Measurements from ENCODE around the gene NLRP7. TPM values are rescaled to one million over a fixed set of nuclear protein-coding genes. Genes with fewer than 3 reads are reported as not detected.
"Not testable (repeated sequence)": the region's sequence is repeated elsewhere in the genome, so short reads cannot be mapped to it uniquely, and the experiment has no call there.

The NLRP7 gene
- polyA plus RNA-seq, 1 experiment: not detected

- TF ChIP-seq CTCF (IDR thresholded peaks at IDR 0.05; ENCODE audit: low read depth, low read length): no peak
- DNase-seq (ENCODE audit: low read depth, low spot score): no peak
- ChIA-PET CTCF (no interaction called here), POLR2A (no interaction called here)
- peaks cover 42% of the 10 kb centered on the region for H3K9me3 ChIP-seq (ENCODE audit: control insufficient read depth, insufficient read depth, low read length)
- H3K27me3 ChIP-seq (ENCODE audit: control insufficient read depth, insufficient read depth, low read length): no peaks in the 10 kb centered on the region
- H3K4me3 ChIP-seq (ENCODE audit: low read depth, low read length): no peak overlapping the region
- no peak overlapping the region for H3K27ac ChIP-seq (ENCODE audit: low read depth, low read length)
These were observed 45.3 kb downstream of the NLRP7 start for GRCh38 chr19:54902061-54902460.

- H3K27me3 ChIP-seq (ENCODE audit: control insufficient read depth, insufficient read depth, low read length); DNase-seq (ENCODE audit: low read depth, low spot score); CTCF ChIA-PET; H3K4me3 ChIP-seq (ENCODE audit: low read depth, low read length); H3K27ac ChIP-seq (ENCODE audit: low read depth, low read length): not testable (repeated sequence)
- POLR2A ChIA-PET: interaction anchor here (0.6 kb wide), 1 partner anchor 1738 kb away, joined by 6 read pairs; no protein-coding TSS in a partner anchor
- H3K9me3 ChIP-seq (ENCODE audit: control insufficient read depth, insufficient read depth, low read length): peaks cover 33% of the 10 kb centered on the region
These were observed 46.2 kb downstream of the NLRP7 start for GRCh38 chr19:54901153-54901552.

- H3K4me3 ChIP-seq (ENCODE audit: low read depth, low read length); DNase-seq (ENCODE audit: low read depth, low spot score); POLR2A ChIA-PET; H3K27me3 ChIP-seq (ENCODE audit: control insufficient read depth, insufficient read depth, low read length); H3K27ac ChIP-seq (ENCODE audit: low read depth, low read length); CTCF ChIA-PET: not testable (repeated sequence)
- H3K9me3 ChIP-seq (ENCODE audit: control insufficient read depth, insufficient read depth, low read length): peaks cover 28% of the 10 kb centered on the region
These were observed 47.7 kb downstream of the NLRP7 start for GRCh38 chr19:54899646-54900045.

GRCh38 chr19:54898685-54899084 lies 48.6 kb downstream of the NLRP7 start:
- H3K4me3 ChIP-seq (ENCODE audit: low read depth, low read length); H3K27me3 ChIP-seq (ENCODE audit: control insufficient read depth, insufficient read depth, low read length); DNase-seq (ENCODE audit: low read depth, low spot score); CTCF ChIA-PET; POLR2A ChIA-PET; H3K27ac ChIP-seq (ENCODE audit: low read depth, low read length): not testable (repeated sequence)
- H3K9me3 ChIP-seq (ENCODE audit: control insufficient read depth, insufficient read depth, low read length): peaks cover 31% of the 10 kb centered on the region

GRCh38 chr19:54896036-54896435 lies 51.3 kb downstream of the NLRP7 start:
- ChIA-PET CTCF (no interaction called here), POLR2A (no interaction called here)
- H3K27ac ChIP-seq (ENCODE audit: low read depth, low read length): no peak overlapping the region
- H3K9me3 ChIP-seq (ENCODE audit: control insufficient read depth, insufficient read depth, low read length): peaks cover 29% of the 10 kb centered on the region
- no peak overlapping the region for H3K4me3 ChIP-seq (ENCODE audit: low read depth, low read length)
- DNase-seq (ENCODE audit: low read depth, low spot score): no peak
- no peaks in the 10 kb centered on the region for H3K27me3 ChIP-seq (ENCODE audit: control insufficient read depth, insufficient read depth, low read length)
- TF ChIP-seq CTCF (IDR thresholded peaks at IDR 0.05; ENCODE audit: low read depth, low read length): no peak

GRCh38 chr19:54894106-54894505 lies 53.2 kb downstream of the NLRP7 start:
- H3K4me3 ChIP-seq (ENCODE audit: low read depth, low read length); H3K27ac ChIP-seq (ENCODE audit: low read depth, low read length); H3K27me3 ChIP-seq (ENCODE audit: control insufficient read depth, insufficient read depth, low read length); CTCF ChIA-PET; POLR2A ChIA-PET; DNase-seq (ENCODE audit: low read depth, low spot score): not testable (repeated sequence)
- peaks cover 27% of the 10 kb centered on the region for H3K9me3 ChIP-seq (ENCODE audit: control insufficient read depth, insufficient read depth, low read length)

- Histone ChIP-seq H3K9me3 (ENCODE audit: control insufficient read depth, insufficient read depth, low read length) (peaks cover 33% of the 10 kb centered on the region), H3K27me3 (ENCODE audit: control insufficient read depth, insufficient read depth, low read length) (no peaks in the 10 kb centered on the region), H3K4me3 (ENCODE audit: low read depth, low read length) (no peak overlapping the region), H3K27ac (ENCODE audit: low read depth, low read length) (no peak overlapping the region)
- DNase-seq (ENCODE audit: low read depth, low spot score): no peak
- TF ChIP-seq CTCF (IDR thresholded peaks at IDR 0.05; ENCODE audit: low read depth, low read length): no peak
- ChIA-PET CTCF (no interaction called here), POLR2A (no interaction called here)
These were observed 53.9 kb downstream of the NLRP7 start for GRCh38 chr19:54893406-54893805.

Data from AG04450 (cell line).